Hypothalamus (tissue), 51 donors: Measurements from ENCODE around the gene CAPN12.
A peak's percentile ranks its signal among the peaks of the same experiment; 100 is the strongest.

Source experiments
- DNase-seq, 51 donors: peaks; one replicate each; lab custom pipeline; 2025; lab: John Stamatoyannopoulos, UW

The CAPN12 gene

GRCh38 chr19:38684078-38684861 is 60.0 kb downstream of the CAPN12 start:
- peak in 4 of 51 donors; percentile 22 to 39 (median 31) for DNase-seq

- DNase-seq, result peak in 9 of 51 donors; percentile 11 to 59 (median 38)
These were observed 60.7 kb downstream of the CAPN12 start for GRCh38 chr19:38683393-38684077.

DNA sequence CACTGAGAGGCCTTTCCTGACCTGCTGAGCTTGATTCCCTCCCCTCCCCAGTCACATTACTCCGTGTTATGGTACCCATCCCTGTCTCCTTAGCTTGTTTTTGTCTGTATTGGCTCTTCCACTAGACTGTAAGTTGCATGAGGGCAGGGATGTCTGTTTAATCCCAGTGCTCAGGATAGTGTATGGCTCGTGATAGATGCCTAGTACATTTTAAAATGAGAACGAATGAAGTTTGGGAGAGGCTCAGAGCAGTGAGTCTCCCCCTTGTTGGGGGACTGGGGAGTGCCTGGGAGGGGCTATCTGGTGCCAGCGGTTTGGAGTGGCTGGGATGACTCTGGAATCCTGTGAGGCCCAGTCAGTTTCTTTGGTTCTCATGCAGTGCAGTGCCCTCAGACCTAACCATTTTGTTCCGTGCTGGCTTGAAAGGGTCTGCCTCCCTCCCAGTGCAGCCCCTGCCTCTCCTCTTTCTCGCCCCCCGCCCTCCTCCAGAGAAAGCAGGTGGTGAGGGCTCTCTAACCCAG is 61.3 kb downstream of the CAPN12 start:
- no peak for DNase-seq

DNA sequence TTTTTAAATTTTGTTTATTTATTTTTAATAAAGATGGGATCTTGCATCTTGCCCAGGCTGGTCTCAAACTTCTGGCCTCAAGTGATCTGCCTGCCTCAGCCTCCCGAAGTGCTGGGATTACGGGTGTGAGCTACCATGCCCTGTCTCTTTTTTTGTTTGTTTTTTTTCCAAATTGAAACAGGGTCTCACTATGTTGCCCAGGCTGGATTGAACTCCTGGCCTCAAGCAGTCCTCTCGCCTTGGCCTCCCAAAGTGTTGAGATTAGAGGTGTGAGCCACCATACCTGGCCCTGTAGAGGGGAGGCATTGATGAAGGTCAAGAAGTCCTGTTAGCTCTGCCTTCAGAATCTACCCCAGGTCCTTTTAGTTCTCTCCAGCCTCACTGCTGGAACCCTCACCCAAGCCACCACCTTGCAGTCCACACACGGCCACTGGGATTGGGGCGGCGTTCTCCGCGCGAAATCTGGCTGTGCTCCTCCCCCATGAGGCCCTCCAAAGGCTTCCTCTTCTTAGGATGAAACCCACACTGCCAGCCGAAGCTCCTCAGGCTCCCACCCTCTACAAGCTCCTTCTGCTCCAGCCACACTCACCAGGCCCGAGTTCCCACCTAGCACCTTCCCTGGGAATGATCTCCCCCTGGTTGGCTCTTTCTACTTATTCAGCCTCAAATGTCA is 61.9 kb downstream of the CAPN12 start:
- DNase-seq, result no peak
